IPS-15b (cell line): Measurements from ENCODE around the gene VAV1.
"Not testable (repeated sequence)": the region's sequence is repeated elsewhere in the genome, so short reads cannot be mapped to it uniquely, and the experiment has no call there.

Source experiments
- H3K27me3 ChIP-seq: one replicate; pipeline ENCODE4 v1.6.1; 2013; ENCODE audit warnings: low read length; ENCODE audit not compliant: control insufficient read depth, insufficient read depth
- H3K36me3 ChIP-seq: one replicate; pipeline ENCODE4 v1.6.1; 2013; ENCODE audit warnings: low read length; ENCODE audit not compliant: control insufficient read depth, insufficient read depth
- H3K4me1 ChIP-seq: one replicate; pipeline ENCODE4 v1.6.1; 2013; ENCODE audit warnings: mild to moderate bottlenecking, low read length; ENCODE audit not compliant: control insufficient read depth, insufficient read depth
- H3K4me3 ChIP-seq: one replicate; pipeline ENCODE4 v1.5.1; 2013; ENCODE audit warnings: low read depth, low read length
- H3K9ac ChIP-seq: one replicate; pipeline ENCODE4 v1.6.1; 2013; ENCODE audit warnings: low read depth, mild to moderate bottlenecking, low read length
- H3K9me3 ChIP-seq: one replicate; pipeline ENCODE4 v1.6.1; 2013; ENCODE audit warnings: mild to moderate bottlenecking, low read length; ENCODE audit not compliant: control insufficient read depth, insufficient read depth

VAV1 gene

DNA sequence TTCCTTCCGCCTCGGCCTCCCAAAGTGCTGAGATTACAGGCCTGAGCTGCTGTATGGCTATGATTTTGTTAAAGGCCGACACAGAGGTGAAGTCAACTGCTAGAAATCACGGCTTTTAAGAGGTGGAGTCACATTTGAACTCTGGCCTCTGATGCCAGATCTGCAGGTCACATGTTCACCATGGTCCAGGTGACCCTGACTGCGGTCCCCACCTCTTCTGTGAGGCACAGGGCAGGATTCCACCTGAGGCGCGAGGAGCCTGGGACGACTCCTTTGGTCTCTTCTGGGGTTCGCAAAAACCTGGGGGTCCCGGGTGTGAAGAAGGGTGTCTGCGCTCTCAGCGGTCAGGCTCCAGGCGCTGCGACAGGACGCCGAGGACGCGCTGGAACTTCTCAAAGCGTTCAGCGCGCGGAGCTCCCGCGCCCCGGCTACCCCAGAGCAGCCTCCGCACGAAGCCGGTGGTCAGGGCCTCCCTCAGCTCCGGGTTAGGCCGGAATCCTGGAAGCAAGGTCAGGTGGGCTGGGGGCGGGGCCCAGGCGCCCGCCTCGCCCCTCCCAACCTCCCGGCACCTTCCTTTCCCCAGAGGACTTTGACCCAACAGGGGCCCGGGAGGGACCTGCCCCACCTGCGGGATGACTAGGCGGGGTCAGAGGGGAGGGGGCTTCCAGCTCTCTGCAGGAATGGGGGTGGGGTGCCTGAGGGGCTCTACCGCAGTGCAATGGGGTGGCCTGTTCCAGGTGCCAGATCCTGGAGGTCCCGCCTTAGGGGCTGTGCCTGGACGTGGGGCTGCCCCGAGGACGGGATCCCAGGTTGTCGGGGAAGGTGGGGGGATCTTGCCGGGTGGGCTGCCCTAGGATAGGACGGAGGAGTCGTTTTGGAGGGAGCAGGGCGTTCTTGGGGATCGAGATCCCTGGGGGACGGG, 20.0 kb upstream of the VAV1 start:
- H3K9me3 ChIP-seq = no peaks in the 10 kb centered on the region
- H3K9ac ChIP-seq = peak overlapping the region; percentile 79
- no peaks in the 10 kb centered on the region for H3K27me3 ChIP-seq
- peaks cover 46% of the 10 kb centered on the region for H3K36me3 ChIP-seq
- peak overlapping the region; percentile 62 for H3K4me3 ChIP-seq
- peaks cover 5% of the 10 kb centered on the region for H3K4me1 ChIP-seq

- Histone ChIP-seq H3K27me3 (no peaks in the 10 kb centered on the region), H3K4me1 (peaks cover 5% of the 10 kb centered on the region), H3K9me3 (no peaks in the 10 kb centered on the region), H3K4me3 (peak overlapping the region; percentile 62), H3K9ac (peak overlapping the region; percentile 79), H3K36me3 (peaks cover 41% of the 10 kb centered on the region)
Measured at GRCh38 chr19:6753178-6754031, 19.1 kb upstream of the VAV1 start.

- H3K9me3 ChIP-seq = no peaks in the 10 kb centered on the region
- H3K27me3 ChIP-seq = no peaks in the 10 kb centered on the region
- H3K4me3 ChIP-seq = no peak overlapping the region
- no peak overlapping the region for H3K9ac ChIP-seq
- H3K36me3 ChIP-seq = peaks cover 35% of the 10 kb centered on the region
- peaks cover 5% of the 10 kb centered on the region for H3K4me1 ChIP-seq
Measured at GRCh38 chr19:6754136-6754535, 18.4 kb upstream of the VAV1 start.

DNA sequence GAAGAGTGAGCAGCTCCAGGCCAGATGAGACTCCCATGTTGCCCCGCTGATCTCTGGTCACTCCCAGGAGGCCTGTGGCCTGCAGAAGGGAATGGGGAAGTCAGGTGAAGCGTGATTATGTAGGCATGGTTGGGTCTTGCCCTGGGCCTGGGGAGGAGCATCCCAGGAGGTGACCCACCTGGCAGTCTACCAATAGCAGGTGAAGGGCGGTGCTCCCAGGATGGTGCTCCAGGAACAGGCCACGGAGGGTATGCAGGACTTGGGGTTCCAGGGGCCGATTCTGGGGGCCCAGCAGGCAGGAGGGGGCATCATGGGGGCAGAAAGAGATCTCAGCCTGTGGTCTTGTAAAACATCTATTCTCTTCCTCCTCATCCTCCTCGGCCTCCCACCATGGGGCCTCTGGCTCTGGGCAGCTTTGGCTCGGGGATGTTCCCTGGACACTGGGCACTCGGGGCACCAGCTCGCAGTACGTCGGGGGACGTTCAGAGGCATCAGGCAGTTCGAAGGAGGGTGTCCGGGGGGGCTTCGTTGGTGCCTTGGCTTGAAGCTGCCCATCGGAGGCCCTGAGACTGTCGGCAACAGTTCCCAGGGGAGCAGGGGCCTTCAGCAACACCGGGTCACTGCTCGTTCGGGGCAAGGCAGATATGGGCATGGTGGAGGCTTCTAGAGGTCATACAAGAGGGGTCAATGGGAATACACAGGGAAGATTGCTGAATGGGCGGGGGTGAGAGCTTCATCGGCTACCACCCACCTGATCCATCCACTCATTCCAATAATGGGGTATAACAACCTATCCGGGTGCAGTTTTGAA, 17.6 kb upstream of the VAV1 start:
- Histone ChIP-seq H3K36me3 (peaks cover 33% of the 10 kb centered on the region), H3K4me1 (peaks cover 5% of the 10 kb centered on the region), H3K27me3 (no peaks in the 10 kb centered on the region), H3K4me3 (no peak overlapping the region), H3K9ac (no peak overlapping the region), H3K9me3 (no peaks in the 10 kb centered on the region)

DNA sequence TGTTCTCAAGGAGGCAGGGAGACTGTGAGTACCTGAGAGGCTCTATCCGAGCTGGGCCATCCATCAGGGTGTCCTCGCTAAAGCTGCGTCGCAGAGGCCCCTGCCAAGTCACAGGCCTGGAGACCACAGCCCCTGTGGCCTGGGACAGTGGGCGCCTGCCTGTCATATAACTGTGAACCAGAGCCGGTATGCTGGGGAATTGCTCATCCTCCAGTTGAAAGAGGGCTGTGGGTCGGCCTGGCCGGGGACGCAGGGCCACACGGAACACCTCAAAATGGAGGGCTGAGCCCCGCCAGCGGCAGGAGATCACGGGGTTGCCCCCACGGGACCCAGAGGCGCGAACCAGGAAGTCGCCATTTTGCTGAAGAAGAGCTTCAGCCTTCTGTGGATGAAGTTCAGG, 11.9 kb upstream of the VAV1 start:
- H3K27me3 ChIP-seq = no peaks in the 10 kb centered on the region
- H3K36me3 ChIP-seq = peaks cover 11% of the 10 kb centered on the region
- H3K9me3 ChIP-seq = no peaks in the 10 kb centered on the region
- H3K9ac ChIP-seq = no peak overlapping the region
- H3K4me3 ChIP-seq = no peak overlapping the region
- H3K4me1 ChIP-seq = peaks cover 1% of the 10 kb centered on the region

DNA sequence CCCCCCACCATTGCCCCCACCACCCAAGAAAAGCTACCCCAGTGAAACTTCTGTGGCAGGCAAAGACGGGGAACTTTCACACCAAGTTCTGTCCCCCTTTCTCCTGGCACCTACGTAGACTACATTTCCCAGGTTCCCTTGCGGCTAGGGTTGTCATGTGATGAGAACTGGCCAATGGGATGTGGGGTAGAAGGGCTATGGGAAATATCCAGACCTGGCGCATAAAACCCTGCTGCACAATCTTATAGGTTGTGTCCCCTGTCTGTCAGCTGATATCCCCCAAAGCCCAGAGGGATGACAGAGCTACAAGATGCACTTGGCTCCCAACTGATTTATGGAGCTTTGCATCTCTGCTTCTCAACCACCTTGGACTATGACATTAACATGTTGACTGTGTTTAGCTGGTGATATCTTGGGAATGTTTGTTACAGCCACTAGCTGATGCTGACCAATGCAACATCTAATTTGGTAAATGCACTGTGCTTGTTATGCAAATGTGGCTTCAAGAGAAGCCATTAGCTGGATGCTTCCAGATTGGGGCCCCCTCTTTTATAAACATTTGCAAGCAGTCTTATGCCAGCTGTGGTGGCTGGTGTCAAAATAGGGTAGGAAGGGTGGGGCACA, 11.3 kb upstream of the VAV1 start:
- no peak overlapping the region for H3K4me3 ChIP-seq
- no peaks in the 10 kb centered on the region for H3K27me3 ChIP-seq
- no peak overlapping the region for H3K9ac ChIP-seq
- peaks cover 5% of the 10 kb centered on the region for H3K4me1 ChIP-seq
- peaks cover 11% of the 10 kb centered on the region for H3K36me3 ChIP-seq
- H3K9me3 ChIP-seq = no peaks in the 10 kb centered on the region

DNA sequence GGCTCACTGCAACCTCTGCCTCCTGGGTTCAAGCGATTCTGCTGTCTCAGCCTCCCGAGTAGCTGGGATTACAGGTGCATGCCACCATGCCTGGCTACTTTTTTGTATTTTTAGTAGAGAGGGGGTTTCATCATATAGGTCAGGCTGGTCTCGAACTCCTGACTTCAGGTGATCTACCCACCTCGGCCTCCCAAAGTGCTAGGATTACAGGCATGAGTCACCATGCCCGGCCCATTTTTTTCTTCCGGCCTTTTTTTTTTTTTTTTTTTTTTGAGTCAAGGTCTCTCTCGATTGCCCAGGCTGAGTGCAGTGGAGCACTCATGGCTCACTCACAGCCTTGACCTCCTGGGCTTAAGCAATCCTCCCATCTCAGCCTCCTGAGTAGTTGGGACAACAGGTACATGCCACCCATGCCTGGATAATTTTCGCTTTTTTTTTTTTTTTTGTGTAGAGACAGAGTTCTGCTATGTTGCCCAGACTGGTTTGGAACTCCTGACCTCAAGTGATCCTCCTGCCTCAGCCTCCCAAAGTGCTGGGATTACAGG, 10.2 kb upstream of the VAV1 start:
- H3K27me3 ChIP-seq, H3K4me1 ChIP-seq, H3K9me3 ChIP-seq, H3K4me3 ChIP-seq, H3K9ac ChIP-seq: not testable (repeated sequence)
- peaks cover 11% of the 10 kb centered on the region for H3K36me3 ChIP-seq

GRCh38 chr19:6765738-6766356, 6.7 kb upstream of the VAV1 start:
- Histone ChIP-seq H3K27me3 (no peaks in the 10 kb centered on the region), H3K9ac (peak overlapping the region; percentile 26), H3K36me3 (peaks cover under 1% of the 10 kb centered on the region), H3K9me3 (no peaks in the 10 kb centered on the region), H3K4me3 (peak overlapping the region; percentile 98), H3K4me1 (peaks cover 13% of the 10 kb centered on the region)

- H3K4me3 ChIP-seq = peak overlapping the region; percentile 98
- peaks cover 13% of the 10 kb centered on the region for H3K4me1 ChIP-seq
Measured at GRCh38 chr19:6766357-6767080, 6.0 kb upstream of the VAV1 start.

DNA sequence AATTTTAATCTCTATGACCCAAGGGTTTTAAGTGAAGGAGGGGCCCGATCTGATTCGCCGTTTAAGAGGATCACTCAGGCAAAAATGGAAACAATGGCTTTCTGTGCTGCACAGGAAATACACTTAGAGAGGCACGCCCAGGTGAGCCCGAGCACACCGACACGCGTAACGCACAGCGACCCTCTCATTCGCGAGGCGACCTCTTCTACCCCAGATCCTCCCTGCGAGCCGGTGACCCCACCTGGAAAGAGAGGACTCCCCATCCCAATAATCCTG, 5.5 kb upstream of the VAV1 start:
- H3K9me3 ChIP-seq = no peaks in the 10 kb centered on the region
- no peaks in the 10 kb centered on the region for H3K36me3 ChIP-seq
- H3K4me1 ChIP-seq = peaks cover 13% of the 10 kb centered on the region
- H3K4me3 ChIP-seq = peak overlapping the region; percentile 98
- no peak overlapping the region for H3K9ac ChIP-seq
- H3K27me3 ChIP-seq = no peaks in the 10 kb centered on the region

More at GRCh38 chr19:6766357-6767080, 6.0 kb upstream of the VAV1 start:
- no peaks in the 10 kb centered on the region for H3K36me3 ChIP-seq
- H3K9ac ChIP-seq = no peak overlapping the region
- H3K9me3 ChIP-seq = no peaks in the 10 kb centered on the region
- H3K27me3 ChIP-seq = no peaks in the 10 kb centered on the region
